ENCODE data around the gene FBXW8. TPM values are rescaled to one million over a fixed set of nuclear protein-coding genes. Genes with fewer than 3 reads are reported as not detected.

The FBXW8 gene
- total RNA-seq, 2 donors from 2014 or later = 26.1 to 34.7 TPM

GRCh38 chr12:116964054-116965050 is 53.6 kb downstream of the FBXW8 start:
- Histone ChIP-seq H3K4me1 (ENCODE audit: control insufficient read depth, insufficient read depth, low read length) (no peaks in the 10 kb centered on the region), H3K27ac (ENCODE audit: low read depth, low read length) (no peak overlapping the region), H3K4me3 (ENCODE audit: low read length) (no peak overlapping the region), H3K36me3 (ENCODE audit: control insufficient read depth, insufficient read depth, low read length) (peaks cover 37% of the 10 kb centered on the region), H3K27me3 (ENCODE audit: control insufficient read depth, insufficient read depth, low read length, poor library complexity, severe bottlenecking) (no peaks in the 10 kb centered on the region), H3K9ac (ENCODE audit: extremely low read depth, low read length, poor library complexity, severe bottlenecking) (no peak overlapping the region), H3K9me3 (ENCODE audit: control insufficient read depth, low read length) (no peaks in the 10 kb centered on the region)
- DNase-seq = peak; percentile 26
- H3K4me1 Mint-ChIP-seq = peaks cover 9% of the 10 kb centered on the region
- H3K27ac Mint-ChIP-seq = peak overlapping the region; percentile 45
- WGBS, 2 experiments (ENCODE audit: insufficient coverage in 1 of 2, insufficient read length in 1 of 2) = 90 to 95% methylated on average over 9 to 14 of the region's 14 CpGs
- no peak overlapping the region for H3K4me3 Mint-ChIP-seq
- no peaks in the 10 kb centered on the region for H3K27me3 Mint-ChIP-seq (ENCODE audit: insufficient read depth)
- no peak for TF ChIP-seq CTCF (conservative IDR thresholded peaks at IDR 0.05)
- H3K9me3 Mint-ChIP-seq = no peaks in the 10 kb centered on the region
- peaks cover 34% of the 10 kb centered on the region for H3K36me3 Mint-ChIP-seq (ENCODE audit: low read depth)

GRCh38 chr12:116968986-116969385 is 58.2 kb downstream of the FBXW8 start:
- Histone ChIP-seq H3K9ac (ENCODE audit: extremely low read depth, low read length, poor library complexity, severe bottlenecking) (no peak overlapping the region), H3K27me3 (ENCODE audit: control insufficient read depth, insufficient read depth, low read length, poor library complexity, severe bottlenecking) (no peaks in the 10 kb centered on the region), H3K9me3 (ENCODE audit: control insufficient read depth, low read length) (no peaks in the 10 kb centered on the region), H3K4me3 (ENCODE audit: low read length) (no peak overlapping the region), H3K36me3 (ENCODE audit: control insufficient read depth, insufficient read depth, low read length) (peaks cover 58% of the 10 kb centered on the region), H3K27ac (ENCODE audit: low read depth, low read length) (no peak overlapping the region), H3K4me1 (ENCODE audit: control insufficient read depth, insufficient read depth, low read length) (no peaks in the 10 kb centered on the region)
- no peak for TF ChIP-seq CTCF (conservative IDR thresholded peaks at IDR 0.05)
- H3K4me1 Mint-ChIP-seq = peaks cover 14% of the 10 kb centered on the region
- H3K4me3 Mint-ChIP-seq = no peak overlapping the region
- no peaks in the 10 kb centered on the region for H3K9me3 Mint-ChIP-seq
- H3K27ac Mint-ChIP-seq = no peak overlapping the region
- H3K36me3 Mint-ChIP-seq (ENCODE audit: low read depth) = peaks cover 42% of the 10 kb centered on the region
- WGBS, 2 experiments (ENCODE audit: insufficient coverage in 1 of 2, insufficient read length in 1 of 2) = 92 to 96% methylated on average over 5 of the region's 5 CpGs
- no peaks in the 10 kb centered on the region for H3K27me3 Mint-ChIP-seq (ENCODE audit: insufficient read depth)
- peak; percentile 36 for DNase-seq

GRCh38 chr12:116969615-116970585 is 59.1 kb downstream of the FBXW8 start:
- Mint-ChIP-seq H3K4me3 (no peak overlapping the region), H3K36me3 (ENCODE audit: low read depth) (peaks cover 36% of the 10 kb centered on the region), H3K4me1 (peaks cover 13% of the 10 kb centered on the region), H3K27ac (no peak overlapping the region), H3K27me3 (ENCODE audit: insufficient read depth) (no peaks in the 10 kb centered on the region), H3K9me3 (no peaks in the 10 kb centered on the region)
- peak; percentile 50 for DNase-seq
- H3K27ac ChIP-seq (ENCODE audit: low read depth, low read length) = peak overlapping the region; percentile 47
- 87 to 89% methylated on average over 29 to 30 of the region's 30 CpGs for WGBS, 2 experiments (ENCODE audit: insufficient coverage in 1 of 2, insufficient read length in 1 of 2)
- no peak overlapping the region for H3K4me3 ChIP-seq (ENCODE audit: low read length)
- no peak for TF ChIP-seq CTCF (conservative IDR thresholded peaks at IDR 0.05)
- H3K36me3 ChIP-seq (ENCODE audit: control insufficient read depth, insufficient read depth, low read length) = peaks cover 57% of the 10 kb centered on the region
- H3K9ac ChIP-seq (ENCODE audit: extremely low read depth, low read length, poor library complexity, severe bottlenecking) = no peak overlapping the region
- no peaks in the 10 kb centered on the region for H3K27me3 ChIP-seq (ENCODE audit: control insufficient read depth, insufficient read depth, low read length, poor library complexity, severe bottlenecking)
- no peaks in the 10 kb centered on the region for H3K9me3 ChIP-seq (ENCODE audit: control insufficient read depth, low read length)
- no peaks in the 10 kb centered on the region for H3K4me1 ChIP-seq (ENCODE audit: control insufficient read depth, insufficient read depth, low read length)

Data from endodermal cell (in vitro differentiated cells).